OCI-LY7 (cell line): ENCODE results near the gene PIGO. TPM values are rescaled to one million over a fixed set of nuclear protein-coding genes. Genes with fewer than 3 reads are reported as not detected.

Experiments
- BruUV-seq: library from RNA; stranded (reverse); fragments of 400-500 nt; replicated peaks from 2 replicates; lab custom pipeline; 2021; lab: Mats Ljungman, UMichigan
- CTCF ChIA-PET: fragments of 300-600 bp; sonication (Branson Sonifier 250); formaldehyde crosslinking; loops from one replicate; lab custom pipeline; 2022; ENCODE audit warnings: antibody characterized with exemption; ENCODE audit not compliant: unreplicated experiment; lab: Charles Lee
- POLR2A ChIA-PET: fragments of 300-600 bp; sonication (Branson Sonifier 250); formaldehyde crosslinking; loops from one replicate; lab custom pipeline; 2022; ENCODE audit warnings: antibody characterized with exemption; lab: Charles Lee
- DNase-seq: peaks from one replicate; pipeline ENCODE4 v3.0.0-alpha.2; 2015; ENCODE audit warnings: low spot score
- H2AFZ ChIP-seq: fragments of 200-600 bp; sonication (generic), shearing (Covaris generic); 2 replicates; pipeline ENCODE4 v1.6.1; 2014; ENCODE audit warnings: mild to moderate bottlenecking, antibody characterized with exemption, low read length, moderate library complexity
- H3K27ac ChIP-seq: fragments of 200-600 bp; sonication (generic); 2 replicates; pipeline ENCODE4 v1.5.1; 2014; ENCODE audit warnings: mixed run types, low read depth, mild to moderate bottlenecking, moderate library complexity, low read length, inconsistent platforms; ENCODE audit not compliant: poor library complexity, severe bottlenecking
- H3K36me3 ChIP-seq: fragments of 200-600 bp; sonication (generic); 2 replicates; pipeline ENCODE4 v1.6.1; 2014; ENCODE audit warnings: mild to moderate bottlenecking, antibody characterized with exemption, low read length, moderate library complexity, mixed read lengths; ENCODE audit not compliant: insufficient read depth
- H3K4me1 ChIP-seq: fragments of 200-600 bp; sonication (generic); 2 replicates; pipeline ENCODE4 v1.5.1; 2014; ENCODE audit warnings: mild to moderate bottlenecking, low read length; ENCODE audit not compliant: insufficient read depth, poor library complexity, severe bottlenecking
- H3K4me2 ChIP-seq: fragments of 200-600 bp; sonication (generic); 2 replicates; pipeline ENCODE4 v1.6.1; 2014; ENCODE audit warnings: mild to moderate bottlenecking, low read length
- H3K4me3 ChIP-seq: fragments of 200-600 bp; sonication (generic); 2 replicates; pipeline ENCODE4 v1.5.1; 2014; ENCODE audit warnings: mild to moderate bottlenecking, low read depth, low read length; ENCODE audit not compliant: poor library complexity, severe bottlenecking
- H3K79me2 ChIP-seq: fragments of 200-600 bp; sonication (generic); 2 replicates; pipeline ENCODE4 v1.6.1; 2016; ENCODE audit warnings: low read depth, mild to moderate bottlenecking, low read length, moderate library complexity, mixed read lengths; ENCODE audit not compliant: insufficient read depth
- H3K9me2 ChIP-seq: fragments of 200-600 bp; sonication (generic); 2 replicates; pipeline ENCODE4 v1.6.1; 2016; ENCODE audit warnings: mild to moderate bottlenecking, low read length, mixed read lengths; ENCODE audit not compliant: insufficient read depth
- H3K9me3 ChIP-seq: fragments of 200-600 bp; sonication (generic); 2 replicates; pipeline ENCODE4 v1.6.1; 2014; ENCODE audit warnings: mild to moderate bottlenecking, mixed run types, low read length, mixed read lengths
- H4K20me1 ChIP-seq: fragments of 200-600 bp; sonication (generic); 2 replicates; pipeline ENCODE4 v1.6.1; 2014; ENCODE audit warnings: mild to moderate bottlenecking, antibody characterized with exemption, low read length, moderate library complexity, mixed read lengths; ENCODE audit not compliant: insufficient read depth
- CTCF ChIP-seq: fragments of 200-600 bp; sonication (generic); conservative IDR thresholded peaks from 2 replicates; pipeline ENCODE4 v1.5.1; 2014; ENCODE audit warnings: mild to moderate bottlenecking, antibody characterized with exemption, low read length, moderate library complexity, mixed read lengths
- EZH2phosphoT487 ChIP-seq: fragments of 200-600 bp; sonication (generic); IDR thresholded peaks from 2 replicates; pipeline ENCODE4 v1.6.1; 2018; ENCODE audit warnings: low read depth, borderline replicate concordance, mild to moderate bottlenecking, mixed run types, antibody characterized with exemption, low read length, moderate library complexity, mixed read lengths
- intact Hi-C: fragments of 100-400 bp; cut with micrococcal nuclease; formaldehyde crosslinking; loops from one replicate; pipeline ENCODE4 v1.10.0; 2022; ENCODE audit not compliant: unreplicated experiment
- total RNA-seq, 2 experiments: library from RNA; depleted of rRNA in 1 of 2; stranded (reverse); fragments of >200 nt in 1 of 2; shearing (Covaris generic) in 1 of 2; gene quantifications; 2 replicates each; pipeline ENCODE4 v1.2.3, GENCODE V29; 2014 to 2022

The PIGO gene
- total RNA-seq, 2 experiments from 2014 or later = 16.0 to 27.5 TPM

- peaks cover 28% of the 10 kb centered on the region for H3K4me1 ChIP-seq
- TF ChIP-seq EZH2phosphoT487 (no peak), CTCF (no peak)
- no peaks in the 10 kb centered on the region for H3K9me2 ChIP-seq
- DNase-seq = no peak
- peaks cover 19% of the 10 kb centered on the region for H4K20me1 ChIP-seq
- no peak overlapping the region for H3K4me3 ChIP-seq
- no peak overlapping the region for H3K27ac ChIP-seq
- H3K36me3 ChIP-seq = peaks cover 67% of the 10 kb centered on the region
- POLR2A ChIA-PET = no interaction called here
- no peak overlapping the region for H3K4me2 ChIP-seq
- H2AFZ ChIP-seq = no peak overlapping the region
- H3K79me2 ChIP-seq = peaks cover 35% of the 10 kb centered on the region
- H3K9me3 ChIP-seq = no peaks in the 10 kb centered on the region
- CTCF ChIA-PET = no interaction called here
- intact Hi-C loops = loop anchor here (10.0 kb wide), 2 partner anchors 529 to 659 kb away; partner anchors contain the start of genes CREB3, TESK1 and TLN1
- BruUV-seq = no TSS peak
These were observed 21.0 kb downstream of the PIGO start for GRCh38 chr9:35075358-35075757.

- ChIA-PET CTCF (no interaction called here), POLR2A (no interaction called here)
- no peak for DNase-seq
- Histone ChIP-seq H3K79me2 (peaks cover 40% of the 10 kb centered on the region), H3K4me1 (peaks cover 33% of the 10 kb centered on the region), H4K20me1 (peaks cover 25% of the 10 kb centered on the region), H3K27ac (no peak overlapping the region), H3K9me3 (no peaks in the 10 kb centered on the region), H3K9me2 (no peaks in the 10 kb centered on the region), H3K4me2 (no peak overlapping the region), H2AFZ (no peak overlapping the region), H3K36me3 (peaks cover 72% of the 10 kb centered on the region), H3K4me3 (no peak overlapping the region)
- intact Hi-C loops = loop anchor here (10.0 kb wide), 2 partner anchors 530 to 660 kb away; partner anchors contain the start of genes CREB3, TESK1 and TLN1
- BruUV-seq = no TSS peak
- TF ChIP-seq EZH2phosphoT487 (no peak), CTCF (no peak)
These were observed 21.6 kb downstream of the PIGO start for GRCh38 chr9:35074791-35075190.

GRCh38 chr9:35074141-35074540 is 22.2 kb downstream of the PIGO start:
- H3K79me2 ChIP-seq = peaks cover 43% of the 10 kb centered on the region
- H4K20me1 ChIP-seq = peaks cover 29% of the 10 kb centered on the region
- no peak for TF ChIP-seq CTCF
- peaks cover 39% of the 10 kb centered on the region for H3K4me1 ChIP-seq
- no TSS peak for BruUV-seq
- intact Hi-C loops = loop anchor here (10.0 kb wide), 2 partner anchors 531 to 661 kb away; partner anchors contain the start of genes CREB3, TESK1 and TLN1
- no peaks in the 10 kb centered on the region for H3K9me3 ChIP-seq
- no peak for DNase-seq
- peaks cover 79% of the 10 kb centered on the region for H3K36me3 ChIP-seq
- no peaks in the 10 kb centered on the region for H3K9me2 ChIP-seq
- H2AFZ ChIP-seq = no peak overlapping the region
- no peak overlapping the region for H3K4me3 ChIP-seq
- ChIA-PET CTCF (no interaction called here), POLR2A (no interaction called here)
- H3K4me2 ChIP-seq = no peak overlapping the region
- H3K27ac ChIP-seq = no peak overlapping the region
